GM12878 (cell line): Measurements from ENCODE around the gene TOM1L1. TPM values are rescaled to one million over a fixed set of nuclear protein-coding genes. Genes with fewer than 3 reads are reported as not detected.

Experiments
- ATAC-seq: fragments of 200-7000 bp; cut with Tn5 transposase; 3 replicates; pipeline ENCODE4 v1.9.1; 2020; ENCODE audit warnings: mild to moderate bottlenecking, moderate library complexity
- BruUV-seq: library from RNA; stranded (reverse); fragments of 400-500 nt; replicated peaks from 2 replicates; lab custom pipeline; 2021; lab: Mats Ljungman, UMichigan
- CTCF ChIA-PET: fragments of 300-600 bp; sonication (Branson Sonifier 250); formaldehyde crosslinking; extraction: SDS; loops from one replicate; lab custom pipeline; 2021; ENCODE audit warnings: inconsistent platforms; lab: Yijun Ruan, JAX
- POLR2A ChIA-PET: fragments of 350-600 bp; formaldehyde crosslinking; extraction: SDS; loops from one replicate; lab custom pipeline; 2021; ENCODE audit warnings: inconsistent platforms; lab: Charles Lee
- RAD21 ChIA-PET: fragments of 300-600 bp; sonication (Branson Sonifier 250); formaldehyde crosslinking; loops from one replicate; lab custom pipeline; 2023; ENCODE audit warnings: antibody characterized with exemption; ENCODE audit not compliant: unreplicated experiment; lab: Charles Lee
- SMC1A ChIA-PET: fragments of 300-600 bp; sonication (Branson Sonifier 250); formaldehyde crosslinking; loops from one replicate; lab custom pipeline; 2023; ENCODE audit not compliant: unreplicated experiment, uncharacterized antibody; lab: Charles Lee
- DNase-seq: peaks from one replicate; pipeline ENCODE4 v3.0.0-alpha.2; 2011; ENCODE audit warnings: low read depth, low spot score
- FAIRE-seq: peaks from 3 replicates; lab custom pipeline; 2011; peaks lifted over from hg19 to GRCh38; lab: Jason Lieb, UNC
- H2AFZ ChIP-seq: 2 replicates; pipeline ENCODE4 v1.6.0; 2011; ENCODE audit warnings: low read depth, low read length, control low read depth; ENCODE audit not compliant: control insufficient read depth
- H3K27ac ChIP-seq: 2 replicates; pipeline ENCODE4 v1.5.1; 2011; ENCODE audit warnings: control low read depth; ENCODE audit not compliant: control insufficient read depth, insufficient read depth
- H3K27me3 ChIP-seq, 2 experiments: replicated peaks in 1 of 2; 2 replicates each; pipeline versions ENCODE4 v1.6.0 to v1.6.1; 2011; ENCODE audit warnings: low read length in 1 of 2; ENCODE audit not compliant: control insufficient read depth in 2 of 2, insufficient read depth in 2 of 2
- H3K36me3 ChIP-seq, 2 experiments: 2 replicates each; pipeline ENCODE4 v1.5.1; 2011; ENCODE audit warnings: low read length in 1 of 2; ENCODE audit not compliant: control insufficient read depth in 2 of 2, insufficient read depth in 2 of 2
- H3K4me1 ChIP-seq: 2 replicates; pipeline ENCODE4 v1.6.1; 2011; ENCODE audit warnings: mild to moderate bottlenecking, low read length, moderate library complexity, mixed read lengths; ENCODE audit not compliant: control insufficient read depth, insufficient read depth
- H3K4me2 ChIP-seq: 2 replicates; pipeline ENCODE4 v1.6.0; 2011; ENCODE audit warnings: control low read depth; ENCODE audit not compliant: control insufficient read depth, insufficient read depth
- H3K4me3 ChIP-seq: fragments of 200-600 bp; sonication (generic); 2 replicates; pipeline ENCODE4 v1.5.1; 2016
- H3K79me2 ChIP-seq: 2 replicates; pipeline ENCODE4 v1.6.0; 2011; ENCODE audit warnings: low read length; ENCODE audit not compliant: control insufficient read depth, insufficient read depth
- H3K9ac ChIP-seq: 2 replicates; pipeline ENCODE4 v1.8.0; 2011; ENCODE audit warnings: low read length, control low read depth, mixed read lengths; ENCODE audit not compliant: control insufficient read depth, insufficient read depth
- H3K9me3 ChIP-seq: replicated peaks from 3 replicates; pipeline ENCODE4 v1.5.1; 2011; ENCODE audit warnings: mild to moderate bottlenecking, low read length; ENCODE audit not compliant: control insufficient read depth, insufficient read depth
- H4K20me1 ChIP-seq: 2 replicates; pipeline ENCODE4 v1.6.0; 2011; ENCODE audit not compliant: control insufficient read depth, insufficient read depth
- BHLHE40 ChIP-seq, 2 experiments: fragments of 450-650 bp in 1 of 2; IDR thresholded peaks; 2 replicates each; pipeline ENCODE4 v1.6.1; 2011 to 2017; ENCODE audit warnings: low read depth in 2 of 2, borderline replicate concordance in 1 of 2, improper control_type of control experiment in 1 of 2, low read length in 1 of 2, mild to moderate bottlenecking in 1 of 2
- CBFB ChIP-seq: IDR thresholded peaks from 2 replicates; pipeline ENCODE4 v1.6.1; 2016; ENCODE audit warnings: antibody characterized with exemption, low read depth
- MXI1 ChIP-seq: fragments of 150-350 bp; IDR thresholded peaks from 2 replicates; pipeline ENCODE4 v1.6.1; 2011; ENCODE audit warnings: low read depth, mild to moderate bottlenecking, inconsistent platforms, low read length, improper control_type of control experiment
- POU2F2 ChIP-seq: IDR thresholded peaks from 3 replicates; pipeline ENCODE4 v1.6.1; 2011; ENCODE audit warnings: low read depth, mild to moderate bottlenecking, low read length, borderline replicate concordance
- STAT1 ChIP-seq: fragments of 450-650 bp; conservative IDR thresholded peaks from 2 replicates; pipeline ENCODE4 v1.6.1; 2014; ENCODE audit warnings: antibody characterized with exemption, mild to moderate bottlenecking
- WGBS: methylation state at CpG from one replicate; pipeline ENCODE4 v1.1.6; 2016; ENCODE audit warnings: low lambda C conversion rate; ENCODE audit not compliant: insufficient replicate concordance, insufficient coverage; ENCODE audit errors: missing lambda C conversion rate; 5-methylcytosine and 5-hydroxymethylcytosine counted together
- in situ Hi-C: fragments of 300-500 bp; cut with MboI; formaldehyde crosslinking; loops from 9 replicates; pipeline ENCODE4 v1.14.3; 2018; ENCODE audit warnings: mixed read lengths
- intact Hi-C: fragments of 100-400 bp; cut with micrococcal nuclease; formaldehyde crosslinking; loops from one replicate; pipeline ENCODE4 v1.14.2; 2022; ENCODE audit not compliant: unreplicated experiment
- polyA plus RNA-seq, 11 experiments: library from polyadenylated mRNA; depleted of rRNA in 4 of 11; unstranded in 6 of 11; stranded (reverse) in 5 of 11; fragments of >200 nt; fragmentation: Nextera tagmentation in 4 of 11; fragmentation: Illumina TruSeq in 1 of 11; extraction: Ambion mirVana in 4 of 11; extraction: Trizol in 1 of 11; gene quantifications; 1 replicate in 1 of 11; 2 replicates in 10 of 11; pipeline versions ENCODE4 v1.2.1 to v1.2.3, GENCODE V29; 2011 to 2016; ENCODE audit warnings: inconsistent platforms in 2 of 11, missing spikeins in 2 of 11, low read depth in 1 of 11
- total RNA-seq, 4 experiments: library from RNA; depleted of rRNA in 3 of 4; stranded (reverse); fragments of >200 nt in 3 of 4; fragmentation: Illumina TruSeq in 1 of 4; extraction: Trizol in 1 of 4; gene quantifications; 2 replicates each; pipeline versions ENCODE4 v1.2.1 to v1.2.3, GENCODE V29; 2013 to 2021
- TF ChIP-seq, protein P1 (sequence below): fragments of 450-650 bp; IDR thresholded peaks from 2 replicates; pipeline ENCODE4 v1.6.1; 2018; ENCODE audit warnings: mild to moderate bottlenecking, low read depth, moderate library complexity; ENCODE audit not compliant: partially characterized antibody
- TF ChIP-seq, protein P2 (sequence below): fragments of 150-350 bp; IDR thresholded peaks from 2 replicates; pipeline ENCODE4 v1.6.1; 2016; ENCODE audit warnings: low read depth, low read length
- TF ChIP-seq, protein P3 (sequence below): fragments of 450-650 bp; IDR thresholded peaks from 2 replicates; pipeline ENCODE4 v1.6.1; 2017; ENCODE audit warnings: mild to moderate bottlenecking
- TF ChIP-seq, protein P4 (sequence below): IDR thresholded peaks from 2 replicates; pipeline ENCODE4 v1.6.1; 2012; ENCODE audit warnings: mild to moderate bottlenecking, low read depth, low read length

TOM1L1 gene
- total and polyA plus RNA-seq, 10 of the 15 experiments (the other 5 are each of a cell fraction or from before 2014, with no cell fraction given) = 1.9 to 8.8 (median 2.5) TPM

DNA sequence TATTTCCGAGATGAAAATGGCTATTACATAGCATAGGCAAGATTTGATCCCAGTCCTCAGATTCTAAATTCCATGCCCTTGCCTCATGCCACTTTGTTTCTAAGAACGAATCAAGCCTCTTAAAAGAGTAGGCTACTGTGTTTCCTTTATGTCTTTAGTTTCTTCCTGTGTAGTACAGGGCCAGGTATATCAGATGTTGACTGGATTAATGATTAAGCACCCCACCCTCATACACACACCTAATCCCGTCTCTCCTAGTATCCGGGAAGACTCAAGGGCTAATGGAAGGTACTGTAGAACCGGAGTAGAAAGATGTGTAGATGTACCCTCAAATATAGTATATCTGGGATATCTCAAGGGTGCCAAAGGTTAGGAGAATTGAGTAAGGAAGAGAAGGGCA lies 6.7 kb downstream of the TOM1L1 start:
- RAD21 ChIA-PET = no interaction called here
- CTCF ChIA-PET = no interaction called here
- no peaks in the 10 kb centered on the region for H3K9me3 ChIP-seq
- H3K27ac ChIP-seq = no peak overlapping the region
- 33% methylated on average over 5 of the region's 5 CpGs for WGBS
- no peak overlapping the region for H3K9ac ChIP-seq
- no peaks in the 10 kb centered on the region for H3K79me2 ChIP-seq
- no peak overlapping the region for H3K4me3 ChIP-seq
- no peak overlapping the region for H2AFZ ChIP-seq
- intact Hi-C loops = no loop called here
- POLR2A ChIA-PET = no interaction called here
- BruUV-seq = no TSS peak
- no peak for FAIRE-seq
- SMC1A ChIA-PET = no interaction called here
- H3K36me3 ChIP-seq = no peaks in the 10 kb centered on the region
- DNase-seq = no peak
- in situ Hi-C loops = no loop called here
- ATAC-seq = no peak
- no peak for TF ChIP-seq CBFB
- TF ChIP-seq, protein P1, sequence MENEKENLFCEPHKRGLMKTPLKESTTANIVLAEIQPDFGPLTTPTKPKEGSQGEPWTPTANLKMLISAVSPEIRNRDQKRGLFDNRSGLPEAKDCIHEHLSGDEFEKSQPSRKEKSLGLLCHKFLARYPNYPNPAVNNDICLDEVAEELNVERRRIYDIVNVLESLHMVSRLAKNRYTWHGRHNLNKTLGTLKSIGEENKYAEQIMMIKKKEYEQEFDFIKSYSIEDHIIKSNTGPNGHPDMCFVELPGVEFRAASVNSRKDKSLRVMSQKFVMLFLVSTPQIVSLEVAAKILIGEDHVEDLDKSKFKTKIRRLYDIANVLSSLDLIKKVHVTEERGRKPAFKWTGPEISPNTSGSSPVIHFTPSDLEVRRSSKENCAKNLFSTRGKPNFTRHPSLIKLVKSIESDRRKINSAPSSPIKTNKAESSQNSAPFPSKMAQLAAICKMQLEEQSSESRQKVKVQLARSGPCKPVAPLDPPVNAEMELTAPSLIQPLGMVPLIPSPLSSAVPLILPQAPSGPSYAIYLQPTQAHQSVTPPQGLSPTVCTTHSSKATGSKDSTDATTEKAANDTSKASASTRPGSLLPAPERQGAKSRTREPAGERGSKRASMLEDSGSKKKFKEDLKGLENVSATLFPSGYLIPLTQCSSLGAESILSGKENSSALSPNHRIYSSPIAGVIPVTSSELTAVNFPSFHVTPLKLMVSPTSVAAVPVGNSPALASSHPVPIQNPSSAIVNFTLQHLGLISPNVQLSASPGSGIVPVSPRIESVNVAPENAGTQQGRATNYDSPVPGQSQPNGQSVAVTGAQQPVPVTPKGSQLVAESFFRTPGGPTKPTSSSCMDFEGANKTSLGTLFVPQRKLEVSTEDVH = no peak
- TF ChIP-seq, protein P2, sequence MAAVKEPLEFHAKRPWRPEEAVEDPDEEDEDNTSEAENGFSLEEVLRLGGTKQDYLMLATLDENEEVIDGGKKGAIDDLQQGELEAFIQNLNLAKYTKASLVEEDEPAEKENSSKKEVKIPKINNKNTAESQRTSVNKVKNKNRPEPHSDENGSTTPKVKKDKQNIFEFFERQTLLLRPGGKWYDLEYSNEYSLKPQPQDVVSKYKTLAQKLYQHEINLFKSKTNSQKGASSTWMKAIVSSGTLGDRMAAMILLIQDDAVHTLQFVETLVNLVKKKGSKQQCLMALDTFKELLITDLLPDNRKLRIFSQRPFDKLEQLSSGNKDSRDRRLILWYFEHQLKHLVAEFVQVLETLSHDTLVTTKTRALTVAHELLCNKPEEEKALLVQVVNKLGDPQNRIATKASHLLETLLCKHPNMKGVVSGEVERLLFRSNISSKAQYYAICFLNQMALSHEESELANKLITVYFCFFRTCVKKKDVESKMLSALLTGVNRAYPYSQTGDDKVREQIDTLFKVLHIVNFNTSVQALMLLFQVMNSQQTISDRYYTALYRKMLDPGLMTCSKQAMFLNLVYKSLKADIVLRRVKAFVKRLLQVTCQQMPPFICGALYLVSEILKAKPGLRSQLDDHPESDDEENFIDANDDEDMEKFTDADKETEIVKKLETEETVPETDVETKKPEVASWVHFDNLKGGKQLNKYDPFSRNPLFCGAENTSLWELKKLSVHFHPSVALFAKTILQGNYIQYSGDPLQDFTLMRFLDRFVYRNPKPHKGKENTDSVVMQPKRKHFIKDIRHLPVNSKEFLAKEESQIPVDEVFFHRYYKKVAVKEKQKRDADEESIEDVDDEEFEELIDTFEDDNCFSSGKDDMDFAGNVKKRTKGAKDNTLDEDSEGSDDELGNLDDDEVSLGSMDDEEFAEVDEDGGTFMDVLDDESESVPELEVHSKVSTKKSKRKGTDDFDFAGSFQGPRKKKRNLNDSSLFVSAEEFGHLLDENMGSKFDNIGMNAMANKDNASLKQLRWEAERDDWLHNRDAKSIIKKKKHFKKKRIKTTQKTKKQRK = no peak
- no peak for TF ChIP-seq MXI1
- TF ChIP-seq BHLHE40 (IDR thresholded peaks at IDR 0.05; ENCODE audit: borderline replicate concordance in 1 of 2, low read depth in 2 of 2, low read length in 1 of 2) = no peak
- no peak for TF ChIP-seq POU2F2
- no peak for TF ChIP-seq STAT1
- TF ChIP-seq, protein P3, sequence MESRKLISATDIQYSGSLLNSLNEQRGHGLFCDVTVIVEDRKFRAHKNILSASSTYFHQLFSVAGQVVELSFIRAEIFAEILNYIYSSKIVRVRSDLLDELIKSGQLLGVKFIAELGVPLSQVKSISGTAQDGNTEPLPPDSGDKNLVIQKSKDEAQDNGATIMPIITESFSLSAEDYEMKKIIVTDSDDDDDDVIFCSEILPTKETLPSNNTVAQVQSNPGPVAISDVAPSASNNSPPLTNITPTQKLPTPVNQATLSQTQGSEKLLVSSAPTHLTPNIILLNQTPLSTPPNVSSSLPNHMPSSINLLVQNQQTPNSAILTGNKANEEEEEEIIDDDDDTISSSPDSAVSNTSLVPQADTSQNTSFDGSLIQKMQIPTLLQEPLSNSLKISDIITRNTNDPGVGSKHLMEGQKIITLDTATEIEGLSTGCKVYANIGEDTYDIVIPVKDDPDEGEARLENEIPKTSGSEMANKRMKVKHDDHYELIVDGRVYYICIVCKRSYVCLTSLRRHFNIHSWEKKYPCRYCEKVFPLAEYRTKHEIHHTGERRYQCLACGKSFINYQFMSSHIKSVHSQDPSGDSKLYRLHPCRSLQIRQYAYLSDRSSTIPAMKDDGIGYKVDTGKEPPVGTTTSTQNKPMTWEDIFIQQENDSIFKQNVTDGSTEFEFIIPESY = no peak
- TF ChIP-seq, protein P4, sequence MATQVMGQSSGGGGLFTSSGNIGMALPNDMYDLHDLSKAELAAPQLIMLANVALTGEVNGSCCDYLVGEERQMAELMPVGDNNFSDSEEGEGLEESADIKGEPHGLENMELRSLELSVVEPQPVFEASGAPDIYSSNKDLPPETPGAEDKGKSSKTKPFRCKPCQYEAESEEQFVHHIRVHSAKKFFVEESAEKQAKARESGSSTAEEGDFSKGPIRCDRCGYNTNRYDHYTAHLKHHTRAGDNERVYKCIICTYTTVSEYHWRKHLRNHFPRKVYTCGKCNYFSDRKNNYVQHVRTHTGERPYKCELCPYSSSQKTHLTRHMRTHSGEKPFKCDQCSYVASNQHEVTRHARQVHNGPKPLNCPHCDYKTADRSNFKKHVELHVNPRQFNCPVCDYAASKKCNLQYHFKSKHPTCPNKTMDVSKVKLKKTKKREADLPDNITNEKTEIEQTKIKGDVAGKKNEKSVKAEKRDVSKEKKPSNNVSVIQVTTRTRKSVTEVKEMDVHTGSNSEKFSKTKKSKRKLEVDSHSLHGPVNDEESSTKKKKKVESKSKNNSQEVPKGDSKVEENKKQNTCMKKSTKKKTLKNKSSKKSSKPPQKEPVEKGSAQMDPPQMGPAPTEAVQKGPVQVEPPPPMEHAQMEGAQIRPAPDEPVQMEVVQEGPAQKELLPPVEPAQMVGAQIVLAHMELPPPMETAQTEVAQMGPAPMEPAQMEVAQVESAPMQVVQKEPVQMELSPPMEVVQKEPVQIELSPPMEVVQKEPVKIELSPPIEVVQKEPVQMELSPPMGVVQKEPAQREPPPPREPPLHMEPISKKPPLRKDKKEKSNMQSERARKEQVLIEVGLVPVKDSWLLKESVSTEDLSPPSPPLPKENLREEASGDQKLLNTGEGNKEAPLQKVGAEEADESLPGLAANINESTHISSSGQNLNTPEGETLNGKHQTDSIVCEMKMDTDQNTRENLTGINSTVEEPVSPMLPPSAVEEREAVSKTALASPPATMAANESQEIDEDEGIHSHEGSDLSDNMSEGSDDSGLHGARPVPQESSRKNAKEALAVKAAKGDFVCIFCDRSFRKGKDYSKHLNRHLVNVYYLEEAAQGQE = no peak
- TF ChIP-seq, all 136 proteins: peak for 0
- H3K4me2 ChIP-seq = no peak overlapping the region
- no peaks in the 10 kb centered on the region for H3K4me1 ChIP-seq
- H3K27me3 ChIP-seq = no peaks in the 10 kb centered on the region
- no peaks in the 10 kb centered on the region for H4K20me1 ChIP-seq
